Stimulated activated naive CD4-positive, alpha-beta T cell treated with Interleukin-2 at 50 U/mL for 16 hours (primary cell): ENCODE data around the gene PCSK9.

Source experiments
- DNase-seq: peaks from one replicate; lab custom pipeline; 2025; lab: John Stamatoyannopoulos, UW

PCSK9 gene

GRCh38 chr1:55039342-55040082, at the start of gene PCSK9:
PCSK9 (plus strand) TSS chr1:55039548; CDS start chr1:55039838, 290 bp downstream.
- DNase-seq: no peak

DNA sequence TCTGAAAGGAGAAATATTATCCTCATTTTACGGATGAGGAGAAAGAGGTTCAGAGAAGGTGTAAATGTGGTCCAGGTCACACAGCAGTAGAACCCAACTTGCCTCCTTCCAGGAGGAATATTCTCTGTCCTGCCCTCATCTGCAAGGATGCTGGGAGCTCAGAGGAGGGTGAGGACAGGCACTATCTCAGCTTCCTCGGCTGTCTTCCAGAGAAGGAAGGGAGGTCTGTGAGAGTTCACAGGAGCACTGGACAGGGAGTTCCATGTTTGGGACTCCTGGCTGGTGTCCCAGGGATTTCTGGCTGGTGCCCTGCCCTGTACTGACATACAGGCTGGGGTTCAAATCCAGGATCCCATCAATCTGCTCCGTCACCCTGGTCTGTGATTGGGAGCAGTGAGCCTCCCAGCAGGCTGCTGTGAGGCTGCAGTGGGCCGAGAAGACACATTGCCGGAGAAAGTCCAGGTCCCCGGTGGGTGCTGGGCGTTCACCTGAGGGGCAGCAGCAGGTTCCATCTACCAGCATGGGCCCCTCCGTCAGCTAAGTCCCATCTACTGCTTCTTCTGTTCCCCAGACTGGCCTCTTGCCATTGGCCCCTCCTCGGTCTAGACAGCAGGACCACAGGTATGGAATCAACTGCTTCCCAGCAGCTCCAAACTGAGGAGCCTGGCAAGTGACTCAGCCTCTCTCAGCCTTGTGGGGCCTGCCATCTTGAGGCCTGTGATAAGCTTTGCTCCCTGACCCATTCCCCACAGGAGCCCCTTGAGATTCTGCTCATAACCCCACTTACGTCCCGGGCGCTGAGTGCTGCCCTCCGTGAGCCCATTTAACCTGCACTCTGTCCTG, 49.2 kb upstream of the PCSK9 start:
- DNase-seq: no peak

DNA sequence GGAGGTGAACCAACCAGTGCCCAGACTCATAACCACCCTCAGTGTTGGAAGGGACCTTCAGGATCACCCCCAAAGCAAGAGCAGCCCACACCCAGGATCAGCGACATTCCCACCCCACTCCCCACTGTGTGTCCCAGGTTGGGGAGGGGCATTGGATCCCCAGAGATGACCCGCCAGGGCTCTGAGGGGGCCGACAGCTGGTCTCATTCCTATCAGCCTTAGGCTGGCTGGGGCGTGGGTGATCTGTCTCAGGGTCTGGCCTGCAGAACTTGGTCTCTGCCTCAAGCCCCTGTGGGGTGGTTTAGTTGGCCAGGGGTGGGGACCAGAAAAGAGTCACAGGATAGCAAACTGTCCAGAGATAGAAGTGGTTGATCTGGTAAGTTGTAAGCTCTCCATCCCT, 48.4 kb upstream of the PCSK9 start:
- no peak for DNase-seq

- no peak for DNase-seq
These were observed 47.4 kb upstream of the PCSK9 start for GRCh38 chr1:54991939-54992338.

DNA sequence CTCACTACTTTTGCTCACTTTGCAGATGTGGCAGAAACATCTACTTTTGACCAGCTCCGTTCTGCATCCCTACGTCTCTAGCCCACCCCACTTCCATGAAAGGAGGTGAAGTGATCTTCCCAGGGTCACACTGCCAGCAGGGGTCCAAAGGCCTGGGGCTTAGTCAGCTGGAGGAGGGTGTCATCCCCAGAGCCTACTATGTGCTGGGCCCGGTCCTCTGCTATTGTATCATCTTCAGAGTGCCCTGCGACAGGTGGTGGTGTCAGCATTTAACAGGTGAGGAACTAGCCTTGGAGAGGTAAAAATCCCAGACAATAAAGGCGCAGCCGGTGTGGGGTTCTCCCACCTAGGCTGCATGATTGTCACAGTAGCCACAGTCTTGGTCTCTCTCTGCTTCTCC, 46.2 kb upstream of the PCSK9 start:
- DNase-seq: no peak

GRCh38 chr1:54994355-54994990, 44.9 kb upstream of the PCSK9 start:
- no peak for DNase-seq

- DNase-seq: no peak
These were observed 44.2 kb upstream of the PCSK9 start for GRCh38 chr1:54995013-54995760.

GRCh38 chr1:54995835-54996234, 43.5 kb upstream of the PCSK9 start:
- peak; percentile 36 for DNase-seq

DNA sequence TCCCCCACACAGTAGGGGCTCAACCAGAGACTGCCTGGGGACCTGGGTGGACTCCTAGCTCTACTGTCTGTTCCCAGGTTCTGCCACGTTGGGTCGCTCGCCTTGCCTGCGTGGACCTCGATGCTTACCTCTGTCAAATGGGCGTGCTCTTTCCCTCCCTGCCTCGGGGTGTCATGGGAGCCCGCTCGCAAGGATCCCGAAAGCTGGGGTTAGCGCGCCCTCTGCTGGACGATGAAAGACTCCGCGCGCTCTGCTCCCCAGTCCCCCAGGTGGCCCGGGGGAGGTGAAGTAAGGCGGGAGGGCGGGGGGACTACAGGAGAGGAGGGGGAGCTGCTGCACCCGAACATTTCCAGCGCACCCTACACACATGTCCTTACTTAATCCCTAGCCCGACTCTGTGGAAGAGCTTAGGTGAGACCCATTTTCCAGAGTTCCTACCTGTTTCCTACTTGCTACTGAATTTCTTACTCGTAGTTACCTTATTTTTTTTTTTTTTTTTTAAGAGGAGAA, 42.9 kb upstream of the PCSK9 start:
- peak; percentile 76 for DNase-seq

GRCh38 chr1:54996869-54997710, 42.3 kb upstream of the PCSK9 start:
- no peak for DNase-seq

DNA sequence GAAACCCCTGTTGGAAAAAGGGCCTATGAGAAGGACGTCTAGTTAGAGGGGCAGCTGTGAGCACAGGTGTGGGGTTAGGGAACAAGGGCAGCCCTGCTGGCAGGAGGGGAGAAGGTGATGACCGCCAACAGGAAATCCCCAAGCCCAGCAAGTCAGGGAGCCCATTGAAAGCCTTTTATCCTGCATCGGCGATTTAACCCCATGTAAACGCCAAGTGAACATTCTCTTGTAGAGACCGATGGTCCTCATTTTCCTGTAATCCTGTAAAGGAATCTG, 41.7 kb upstream of the PCSK9 start:
- DNase-seq: no peak

- no peak for DNase-seq
These were observed 41.2 kb upstream of the PCSK9 start for GRCh38 chr1:54998100-54998499.

GRCh38 chr1:54998677-54999076, 40.7 kb upstream of the PCSK9 start, which contains the start of gene BSND:
BSND (plus strand) TSS chr1:54998933; CDS start chr1:54999187, 254 bp downstream.
- no peak for DNase-seq

DNA sequence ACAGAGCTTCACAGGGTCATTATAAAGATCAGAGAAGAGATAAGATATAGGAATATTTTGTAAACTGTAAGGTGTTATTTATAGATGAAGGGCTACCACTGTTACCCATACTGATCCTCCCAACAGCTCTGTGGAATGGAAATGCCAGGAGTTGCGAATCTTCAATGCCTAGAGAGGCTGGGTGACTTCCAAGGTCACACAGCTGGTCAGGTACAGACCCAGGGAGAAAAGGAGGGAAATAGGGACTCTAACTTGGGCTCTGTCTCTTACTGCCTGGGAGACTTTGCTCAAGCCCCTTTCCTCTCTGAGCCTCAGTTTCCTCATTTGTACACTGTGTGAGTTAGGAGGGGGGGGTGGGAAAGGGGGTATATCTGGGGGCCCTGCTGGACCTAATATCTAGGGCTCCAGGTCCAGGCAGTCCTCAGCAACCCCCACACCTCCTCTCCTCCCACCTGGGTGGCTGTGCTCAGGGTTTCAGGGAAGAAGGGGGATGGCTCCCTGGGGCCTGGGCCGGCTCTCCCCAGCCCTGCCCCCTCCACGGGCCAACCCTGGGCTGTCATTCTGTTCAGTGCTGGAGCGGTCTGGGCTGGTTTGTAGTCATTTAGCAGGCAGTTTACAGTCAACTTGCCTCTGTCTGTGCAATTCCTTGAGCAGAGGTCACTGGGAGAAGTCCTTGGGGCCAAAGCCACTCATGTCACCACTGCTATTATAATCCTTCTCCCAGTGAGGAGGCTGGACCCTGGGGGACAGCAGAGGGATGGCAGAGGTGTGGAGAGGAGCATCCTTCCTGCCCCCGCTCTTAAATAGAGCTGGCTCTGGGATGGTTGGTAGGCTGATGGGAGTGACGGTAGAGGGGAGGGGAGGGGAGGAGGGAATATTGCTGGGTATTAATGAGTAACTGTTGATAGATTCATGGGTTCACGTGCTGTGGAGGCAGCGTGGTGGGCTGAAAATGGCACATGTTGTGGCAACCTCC, 39.0 kb upstream of the PCSK9 start:
- DNase-seq: no peak

GRCh38 chr1:55001311-55001710, 38.0 kb upstream of the PCSK9 start:
- DNase-seq: no peak

GRCh38 chr1:55002686-55003085, 36.7 kb upstream of the PCSK9 start:
- no peak for DNase-seq

GRCh38 chr1:55005351-55006140, 33.8 kb upstream of the PCSK9 start:
- DNase-seq: no peak

DNA sequence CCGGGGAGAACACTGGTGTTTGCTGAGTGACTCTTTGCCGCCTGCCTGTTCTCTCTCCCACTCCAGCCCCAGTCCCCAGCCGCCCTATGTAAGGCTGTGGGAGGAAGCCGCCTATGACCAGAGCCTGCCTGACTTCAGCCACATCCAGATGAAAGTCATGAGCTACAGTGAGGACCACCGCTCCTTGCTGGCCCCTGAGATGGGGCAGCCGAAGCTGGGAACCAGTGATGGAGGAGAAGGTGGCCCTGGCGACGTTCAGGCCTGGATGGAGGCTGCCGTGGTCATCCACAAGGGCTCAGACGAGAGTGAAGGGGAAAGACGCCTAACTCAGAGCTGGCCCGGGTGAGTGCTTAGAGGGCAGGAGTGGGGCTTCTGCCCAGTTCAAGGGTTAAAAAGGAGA, 32.4 kb upstream of the PCSK9 start:
- no peak for DNase-seq

- no peak for DNase-seq
These were observed 31.7 kb upstream of the PCSK9 start for GRCh38 chr1:55007625-55008024.
